Upper lobe of left lung (tissue), 6 donors: ENCODE data around the gene CLNK. TPM values are rescaled to one million over a fixed set of nuclear protein-coding genes. Genes with fewer than 3 reads are reported as not detected.

Source experiments
- ATAC-seq, 2 donors: fragments of 200-7000 bp; cut with Tn5 transposase; one replicate each; pipeline ENCODE4 v1.9.1; 2022; ENCODE audit warnings: mild to moderate bottlenecking in 2 of 2, moderate library complexity in 2 of 2; ENCODE audit not compliant: low FRiP score in 2 of 2
- DNase-seq, 2 donors: peaks; one replicate each; pipeline ENCODE4 v3.0.0-alpha.2; 2019 to 2020
- H3K27ac ChIP-seq, 4 donors: fragments of 200-600 bp; sonication (generic); one replicate each; pipeline ENCODE4 v1.5.1; 2016 to 2019
- H3K27me3 ChIP-seq, 4 donors: fragments of 200-600 bp; sonication (generic); one replicate each; pipeline ENCODE4 v1.5.1; 2017 to 2019
- H3K36me3 ChIP-seq, 4 donors: fragments of 200-600 bp; sonication (generic); one replicate each; pipeline ENCODE4 v1.5.1; 2016 to 2019
- H3K4me1 ChIP-seq, 4 donors: fragments of 200-600 bp; sonication (generic); one replicate each; pipeline ENCODE4 v1.5.1; 2018 to 2019
- H3K4me3 ChIP-seq, 4 donors: fragments of 200-600 bp; sonication (generic); one replicate each; pipeline ENCODE4 v1.5.1; 2017 to 2019; ENCODE audit warnings: mild to moderate bottlenecking in 2 of 4, moderate library complexity in 1 of 4
- H3K9me3 ChIP-seq, 4 donors: fragments of 200-600 bp; sonication (generic); one replicate each; pipeline ENCODE4 v1.5.1; 2018 to 2019
- EP300 ChIP-seq, 4 donors: sonication (generic); formaldehyde crosslinking; IDR thresholded peaks; one replicate each; pipeline ENCODE4 v1.5.1; 2017; ENCODE audit warnings: antibody characterized with exemption in 4 of 4, control low read depth in 2 of 4
- POLR2A ChIP-seq, 4 donors: fragments of 450-650 bp; IDR thresholded peaks; one replicate each; pipeline ENCODE4 v1.5.1; 2016 to 2017; ENCODE audit warnings: antibody characterized with exemption in 4 of 4, mild to moderate bottlenecking in 2 of 4
- POLR2AphosphoS5 ChIP-seq, 2 donors: sonication (generic); formaldehyde crosslinking; IDR thresholded peaks; one replicate each; pipeline ENCODE4 v1.5.1; 2017; ENCODE audit warnings: antibody characterized with exemption in 2 of 2
- WGBS, 2 donors: methylation state at CpG; one replicate each; pipeline ENCODE4 v1.1.5; 2017 to 2018; 5-methylcytosine and 5-hydroxymethylcytosine counted together
- total RNA-seq, 6 donors: library from RNA; depleted of rRNA in 4 of 6; stranded (reverse); fragments of >200 nt in 4 of 6; gene quantifications; one replicate each; pipeline versions ENCODE4 v1.1.0 to v1.2.1, GENCODE V29; 2016 to 2021
- TF ChIP-seq, protein P1 (sequence below), 6 experiments: fragments of 450-650 bp in 4 of 6; fragments of 200-600 bp in 2 of 6; sonication (generic) in 2 of 6; IDR thresholded peaks; one replicate each; pipeline ENCODE4 v1.5.1; 2016 to 2019; ENCODE audit warnings: antibody characterized with exemption in 6 of 6
- donor health status: DM: no; HTN: no; CAD: no; lungs with moderate emphysema.
- donor health status: DM: no; HTN: yes; CAD: no; lungs with severe emphysema.

The CLNK gene
- total RNA-seq, 6 donors from 2014 or later: 0.14 to 0.69 (median 0.20) TPM; not detected in 3

DNA sequence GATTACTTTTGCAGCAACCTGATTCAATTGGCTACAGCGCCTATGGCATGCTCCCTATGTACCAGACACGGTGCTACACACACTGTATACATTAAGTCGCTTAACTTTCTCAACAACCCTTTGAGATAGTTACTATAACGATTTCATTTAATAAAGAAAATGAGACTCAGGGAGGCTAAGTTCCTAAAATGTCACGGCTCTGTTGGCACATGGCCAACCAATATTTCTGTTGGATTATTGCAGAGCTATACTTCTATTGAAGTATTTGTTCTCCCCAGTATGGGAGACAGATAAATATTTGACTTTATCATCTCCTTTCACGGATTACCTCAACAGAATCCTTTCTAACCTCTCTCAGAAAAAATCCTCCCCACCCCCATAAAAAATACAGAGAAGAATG is 25.3 kb downstream of the CLNK start:
- H3K4me1 ChIP-seq: peaks cover 0 to 5% (median 2%) of the 10 kb centered on the region in 4 donors
- no peaks in the 10 kb centered on the region for H3K9me3 ChIP-seq
- H3K4me3 ChIP-seq: no peak overlapping the region
- 72 to 74% methylated on average over 6 of the region's 6 CpGs for whole genome bisulfite sequencing, 2 donors
- H3K27ac ChIP-seq: no peak overlapping the region
- no peaks in the 10 kb centered on the region for H3K27me3 ChIP-seq
- ATAC-seq: no peak
- TF ChIP-seq POLR2A (IDR thresholded peaks at IDR 0.05) (no peak), EP300 (IDR thresholded peaks at IDR 0.05) (no peak), POLR2AphosphoS5 (IDR thresholded peaks at IDR 0.05) (no peak)
- TF ChIP-seq, protein P1, sequence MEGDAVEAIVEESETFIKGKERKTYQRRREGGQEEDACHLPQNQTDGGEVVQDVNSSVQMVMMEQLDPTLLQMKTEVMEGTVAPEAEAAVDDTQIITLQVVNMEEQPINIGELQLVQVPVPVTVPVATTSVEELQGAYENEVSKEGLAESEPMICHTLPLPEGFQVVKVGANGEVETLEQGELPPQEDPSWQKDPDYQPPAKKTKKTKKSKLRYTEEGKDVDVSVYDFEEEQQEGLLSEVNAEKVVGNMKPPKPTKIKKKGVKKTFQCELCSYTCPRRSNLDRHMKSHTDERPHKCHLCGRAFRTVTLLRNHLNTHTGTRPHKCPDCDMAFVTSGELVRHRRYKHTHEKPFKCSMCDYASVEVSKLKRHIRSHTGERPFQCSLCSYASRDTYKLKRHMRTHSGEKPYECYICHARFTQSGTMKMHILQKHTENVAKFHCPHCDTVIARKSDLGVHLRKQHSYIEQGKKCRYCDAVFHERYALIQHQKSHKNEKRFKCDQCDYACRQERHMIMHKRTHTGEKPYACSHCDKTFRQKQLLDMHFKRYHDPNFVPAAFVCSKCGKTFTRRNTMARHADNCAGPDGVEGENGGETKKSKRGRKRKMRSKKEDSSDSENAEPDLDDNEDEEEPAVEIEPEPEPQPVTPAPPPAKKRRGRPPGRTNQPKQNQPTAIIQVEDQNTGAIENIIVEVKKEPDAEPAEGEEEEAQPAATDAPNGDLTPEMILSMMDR (IDR thresholded peaks at IDR 0.05): no peak
- no peak for DNase-seq
- no peaks in the 10 kb centered on the region for H3K36me3 ChIP-seq

DNA sequence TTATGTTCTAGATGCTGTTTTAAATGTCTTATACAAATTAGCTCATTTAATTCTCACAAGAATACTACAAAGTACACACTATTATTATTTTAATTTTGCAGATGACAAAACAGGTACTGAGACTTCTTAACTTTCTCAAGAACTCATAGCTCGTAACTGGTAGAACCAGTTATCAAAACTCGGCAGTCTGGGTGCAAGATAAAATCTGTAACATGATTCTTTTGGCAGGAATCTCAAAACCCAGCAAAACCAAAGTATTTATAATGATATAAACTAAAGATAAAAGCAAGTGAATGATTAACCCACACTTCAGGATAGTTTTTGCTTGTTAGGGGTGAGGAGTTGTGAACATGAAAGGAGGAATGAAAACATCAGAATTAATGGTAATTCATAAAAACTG is 27.6 kb downstream of the CLNK start:
- TF ChIP-seq, protein P1 (IDR thresholded peaks at IDR 0.05): no peak
- TF ChIP-seq EP300 (IDR thresholded peaks at IDR 0.05) (no peak), POLR2A (IDR thresholded peaks at IDR 0.05) (no peak)
- no peak for DNase-seq
- ATAC-seq: no peak

DNA sequence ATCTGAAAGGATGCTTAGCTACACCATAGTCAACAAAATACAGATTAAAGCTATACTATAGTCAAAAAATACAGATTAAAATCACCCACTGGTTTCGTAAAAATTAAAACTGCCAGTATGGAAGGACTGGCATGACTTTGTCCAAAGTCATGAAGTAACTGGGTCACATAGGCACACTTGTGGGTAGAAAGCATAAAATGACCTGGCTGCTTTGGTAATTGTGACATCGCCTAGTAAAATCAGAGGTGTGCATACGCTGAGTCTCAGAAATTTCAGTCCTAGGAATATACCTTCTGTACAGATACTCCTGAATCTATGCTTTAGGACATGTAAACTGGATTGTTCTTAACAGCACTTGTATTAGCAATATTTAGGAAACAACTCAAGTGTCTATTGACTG is 28.1 kb downstream of the CLNK start:
- TF ChIP-seq POLR2AphosphoS5 (IDR thresholded peaks at IDR 0.05) (no peak), POLR2A (IDR thresholded peaks at IDR 0.05) (no peak), EP300 (IDR thresholded peaks at IDR 0.05) (no peak)
- TF ChIP-seq, protein P1 (IDR thresholded peaks at IDR 0.05): no peak
- H3K27ac ChIP-seq: no peak overlapping the region
- no peak overlapping the region for H3K4me3 ChIP-seq
- WGBS, 2 donors: 91 to 95% methylated on average over 3 of the region's 3 CpGs
- H3K9me3 ChIP-seq: no peaks in the 10 kb centered on the region
- no peaks in the 10 kb centered on the region for H3K36me3 ChIP-seq
- no peaks in the 10 kb centered on the region for H3K27me3 ChIP-seq
- DNase-seq (no peak), ATAC-seq (no peak)
- peaks cover 0 to 5% (median 0%) of the 10 kb centered on the region in 4 donors for H3K4me1 ChIP-seq

More for the DNA sequence above, 27.6 kb downstream of the CLNK start:
- H3K9me3 ChIP-seq: no peaks in the 10 kb centered on the region
- H3K4me3 ChIP-seq: no peak overlapping the region
- H3K27me3 ChIP-seq: no peaks in the 10 kb centered on the region
- WGBS, 2 donors: 35 to 50% methylated on average over 2 of the region's 2 CpGs
- H3K36me3 ChIP-seq: no peaks in the 10 kb centered on the region
- H3K27ac ChIP-seq: no peak overlapping the region
- H3K4me1 ChIP-seq: peaks cover 0 to 5% (median 0%) of the 10 kb centered on the region in 4 donors

DNA sequence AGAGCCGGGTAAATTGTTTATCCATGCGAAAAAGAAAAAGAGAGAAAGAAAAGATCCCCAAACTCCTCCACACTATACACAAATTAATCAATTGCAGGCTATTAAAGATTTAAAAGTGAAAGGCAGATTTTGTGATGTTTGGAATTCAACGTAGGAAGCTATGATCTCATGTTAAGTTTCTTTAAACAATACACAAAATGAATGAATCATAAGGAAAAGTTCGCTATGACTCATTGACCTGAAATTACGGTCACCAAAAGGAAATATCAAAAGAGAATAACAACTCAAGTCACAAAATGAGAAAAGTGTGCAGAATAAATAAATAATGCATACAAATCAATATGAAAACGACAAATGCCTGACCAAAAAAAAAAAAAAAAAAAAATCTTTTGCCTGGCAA is 28.6 kb downstream of the CLNK start:
- no peaks in the 10 kb centered on the region for H3K9me3 ChIP-seq
- H3K4me1 ChIP-seq: peaks cover 0 to 5% (median 0%) of the 10 kb centered on the region in 4 donors
- ATAC-seq: no peak
- H3K36me3 ChIP-seq: no peaks in the 10 kb centered on the region
- TF ChIP-seq POLR2AphosphoS5 (IDR thresholded peaks at IDR 0.05) (no peak), POLR2A (IDR thresholded peaks at IDR 0.05) (no peak), EP300 (IDR thresholded peaks at IDR 0.05) (no peak)
- TF ChIP-seq, protein P1 (IDR thresholded peaks at IDR 0.05): no peak
- no peaks in the 10 kb centered on the region for H3K27me3 ChIP-seq
- no peak for DNase-seq
- H3K27ac ChIP-seq: no peak overlapping the region
- no peak overlapping the region for H3K4me3 ChIP-seq
- whole genome bisulfite sequencing, 2 donors: 68 to 72% methylated on average over 6 of the region's 6 CpGs

DNA sequence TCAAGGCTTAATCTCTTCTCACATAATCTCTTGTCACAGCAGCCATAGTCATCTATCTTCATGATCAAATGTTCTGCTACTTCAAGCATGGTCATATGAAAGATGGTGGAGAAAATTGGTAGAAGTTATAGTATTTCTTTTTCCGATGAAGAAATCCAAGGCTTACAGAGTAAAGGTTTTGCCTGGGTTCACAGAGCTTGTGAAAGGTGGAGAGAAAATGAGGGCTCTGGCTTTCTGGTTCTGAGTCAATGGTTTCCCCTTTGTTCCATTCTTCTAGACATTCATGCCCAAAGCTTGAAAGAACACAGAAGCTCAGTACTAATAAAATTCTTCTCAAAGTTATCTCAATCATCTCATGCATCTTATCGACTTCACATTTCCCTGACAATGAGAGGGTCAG is 36.1 kb downstream of the CLNK start:
- H3K9me3 ChIP-seq: no peaks in the 10 kb centered on the region
- H3K27ac ChIP-seq: no peak overlapping the region
- 81 to 86% methylated on average over 2 of the region's 2 CpGs for WGBS, 2 donors
- no peaks in the 10 kb centered on the region for H3K36me3 ChIP-seq
- no peak for ATAC-seq
- DNase-seq: no peak
- no peaks in the 10 kb centered on the region for H3K27me3 ChIP-seq
- TF ChIP-seq, protein P1 (IDR thresholded peaks at IDR 0.05): no peak
- no peak for TF ChIP-seq POLR2A (IDR thresholded peaks at IDR 0.05)
- TF ChIP-seq POLR2AphosphoS5 (IDR thresholded peaks at IDR 0.05): no peak
- TF ChIP-seq EP300 (IDR thresholded peaks at IDR 0.05): no peak
- no peaks in the 10 kb centered on the region for H3K4me1 ChIP-seq
- H3K4me3 ChIP-seq: no peak overlapping the region
